Umbilical cord (tissue), 2 donors: Measurements from ENCODE around the gene RBKS. TPM values are rescaled to one million over a fixed set of nuclear protein-coding genes. Genes with fewer than 3 reads are reported as not detected.
"Not testable (repeated sequence)": the region's sequence is repeated elsewhere in the genome, so short reads cannot be mapped to it uniquely, and the experiment has no call there.

Experiments
- DNase-seq: peaks from one replicate; pipeline ENCODE4 v3.0.0-alpha.2; 2015; ENCODE audit warnings: low spot score
- total RNA-seq: library from RNA; depleted of rRNA; stranded (reverse); fragments of >200 nt; gene quantifications from one replicate; pipeline ENCODE4 v1.2.3, GENCODE V29; 2014; ENCODE audit warnings: low replicate concordance; ENCODE audit not compliant: insufficient read depth

RBKS gene
- total RNA-seq, 1 donor from 2014 or later: 17.6 TPM

- DNase-seq: no peak
Observed at GRCh38 chr2:27906074-27906473, 15.9 kb upstream of the RBKS start.

- DNase-seq: no peak
Observed at GRCh38 chr2:27904405-27904665, 14.1 kb upstream of the RBKS start.

GRCh38 chr2:27903649-27904404 lies 13.6 kb upstream of the RBKS start:
- no peak for DNase-seq

- no peak for DNase-seq
Observed at GRCh38 chr2:27903018-27903417, 12.8 kb upstream of the RBKS start.

- no peak for DNase-seq
Observed at GRCh38 chr2:27902098-27902497, 11.9 kb upstream of the RBKS start.

- DNase-seq: no peak
Observed at GRCh38 chr2:27901234-27901633, 11.0 kb upstream of the RBKS start.

GRCh38 chr2:27897717-27898116 lies 7.5 kb upstream of the RBKS start:
- DNase-seq: no peak

- DNase-seq: peak; percentile 19
Observed at GRCh38 chr2:27893006-27893405, 2.8 kb upstream of the RBKS start.

- DNase-seq: no peak
Observed at GRCh38 chr2:27891673-27892105, 1.5 kb upstream of the RBKS start.

- DNase-seq: peak; percentile 76
Observed at GRCh38 chr2:27890924-27891672, 911 bp upstream of the RBKS start.

- no peak for DNase-seq
Observed at GRCh38 chr2:27889774-27890145, 427 bp downstream of the RBKS start.

GRCh38 chr2:27888790-27889189 lies 1.4 kb downstream of the RBKS start:
- no peak for DNase-seq

GRCh38 chr2:27887830-27888229 lies 2.4 kb downstream of the RBKS start:
- DNase-seq: no peak

GRCh38 chr2:27887111-27887510 lies 3.1 kb downstream of the RBKS start:
- DNase-seq: no peak

GRCh38 chr2:27886322-27886721 lies 3.9 kb downstream of the RBKS start:
- DNase-seq: no peak

GRCh38 chr2:27885661-27886060 lies 4.5 kb downstream of the RBKS start:
- DNase-seq: no peak

GRCh38 chr2:27885234-27885633 lies 5.0 kb downstream of the RBKS start:
- DNase-seq: no peak

- no peak for DNase-seq
Observed at GRCh38 chr2:27884601-27885000, 5.6 kb downstream of the RBKS start.

- DNase-seq: not testable (repeated sequence)
Observed at GRCh38 chr2:27882584-27882922, 7.6 kb downstream of the RBKS start.

GRCh38 chr2:27881815-27882583 lies 8.2 kb downstream of the RBKS start:
- not testable (repeated sequence) for DNase-seq

- no peak for DNase-seq
Observed at GRCh38 chr2:27878825-27879224, 11.4 kb downstream of the RBKS start.

GRCh38 chr2:27875089-27875881 lies 14.9 kb downstream of the RBKS start:
- no peak for DNase-seq
